GM12878 (cell line): ENCODE measurements around the gene DNAJB4.

Source experiments
- EZH2 ChIP-seq: IDR thresholded peaks from 2 replicates; pipeline ENCODE4 v1.6.1; 2012; ENCODE audit warnings: low read depth, mild to moderate bottlenecking, control low read depth, inconsistent platforms, low read length, borderline replicate concordance; ENCODE audit not compliant: control insufficient read depth
- TF ChIP-seq, protein P1 (sequence below), 3 experiments: IDR thresholded peaks in 2 of 3; conservative IDR thresholded peaks in 1 of 3; 2 replicates each; pipeline ENCODE4 v1.5.1; 2011; ENCODE audit warnings: low read depth in 3 of 3, low read length in 3 of 3, mild to moderate bottlenecking in 3 of 3, control low read depth in 2 of 3, moderate library complexity in 2 of 3, inconsistent platforms in 1 of 3, mixed read lengths in 1 of 3; ENCODE audit not compliant: control insufficient read depth in 2 of 3, insufficient read depth in 1 of 3; ENCODE audit errors: extremely low read depth in 1 of 3

DNA sequence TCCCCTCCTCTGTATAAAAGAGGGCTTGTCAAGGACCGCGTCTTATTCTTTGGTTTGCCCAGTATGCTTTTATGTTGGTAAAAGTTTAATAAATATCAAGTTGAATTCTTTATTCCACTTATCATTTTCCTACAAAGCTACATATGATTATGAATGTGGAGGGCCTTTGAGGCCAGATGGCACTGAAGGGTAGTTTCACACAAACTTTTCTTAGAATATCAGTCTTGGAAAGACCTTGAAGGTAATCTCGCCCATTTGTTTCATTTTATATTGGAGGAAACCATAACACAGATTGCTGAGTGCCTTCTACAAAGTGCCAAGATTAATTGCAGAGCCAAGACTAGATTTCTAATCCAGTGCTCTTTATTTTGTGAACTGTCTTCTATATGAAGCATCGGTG is 20.1 kb upstream of the DNAJB4 start:
- TF ChIP-seq, protein P1, sequence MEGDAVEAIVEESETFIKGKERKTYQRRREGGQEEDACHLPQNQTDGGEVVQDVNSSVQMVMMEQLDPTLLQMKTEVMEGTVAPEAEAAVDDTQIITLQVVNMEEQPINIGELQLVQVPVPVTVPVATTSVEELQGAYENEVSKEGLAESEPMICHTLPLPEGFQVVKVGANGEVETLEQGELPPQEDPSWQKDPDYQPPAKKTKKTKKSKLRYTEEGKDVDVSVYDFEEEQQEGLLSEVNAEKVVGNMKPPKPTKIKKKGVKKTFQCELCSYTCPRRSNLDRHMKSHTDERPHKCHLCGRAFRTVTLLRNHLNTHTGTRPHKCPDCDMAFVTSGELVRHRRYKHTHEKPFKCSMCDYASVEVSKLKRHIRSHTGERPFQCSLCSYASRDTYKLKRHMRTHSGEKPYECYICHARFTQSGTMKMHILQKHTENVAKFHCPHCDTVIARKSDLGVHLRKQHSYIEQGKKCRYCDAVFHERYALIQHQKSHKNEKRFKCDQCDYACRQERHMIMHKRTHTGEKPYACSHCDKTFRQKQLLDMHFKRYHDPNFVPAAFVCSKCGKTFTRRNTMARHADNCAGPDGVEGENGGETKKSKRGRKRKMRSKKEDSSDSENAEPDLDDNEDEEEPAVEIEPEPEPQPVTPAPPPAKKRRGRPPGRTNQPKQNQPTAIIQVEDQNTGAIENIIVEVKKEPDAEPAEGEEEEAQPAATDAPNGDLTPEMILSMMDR (IDR thresholded peaks at IDR 0.05 in 2 of 3, conservative IDR thresholded peaks at IDR 0.05 in 1 of 3; ENCODE audit: control insufficient read depth in 2 of 3, extremely low read depth in 1 of 3, insufficient read depth in 1 of 3, low read depth in 3 of 3, low read length in 3 of 3) = no peak
- no peak for TF ChIP-seq EZH2
